Suppressor macrophage treated with lipopolysaccharide for 4 hours (primary cell): ENCODE results near the gene IFITM2.
"Not testable (repeated sequence)": the region's sequence is repeated elsewhere in the genome, so short reads cannot be mapped to it uniquely, and the experiment has no call there.

Experiments used
- DNase-seq: peaks from one replicate; pipeline ENCODE4 v3.0.0-alpha.2; 2020

IFITM2 gene

GRCh38 chr11:282171-282570, 25.4 kb upstream of the IFITM2 start:
- DNase-seq: no peak

- no peak for DNase-seq
Observed at GRCh38 chr11:282630-283360, 24.8 kb upstream of the IFITM2 start.

GRCh38 chr11:283405-284104, 24.1 kb upstream of the IFITM2 start:
- no peak for DNase-seq

GRCh38 chr11:284105-285020, 23.3 kb upstream of the IFITM2 start:
- DNase-seq: no peak

GRCh38 chr11:285021-285893, 22.4 kb upstream of the IFITM2 start:
- DNase-seq: no peak

GRCh38 chr11:285894-286220, 21.8 kb upstream of the IFITM2 start:
- no peak for DNase-seq

- DNase-seq: not testable (repeated sequence)
Observed at GRCh38 chr11:286977-287820, 20.4 kb upstream of the IFITM2 start.

GRCh38 chr11:287821-288477, 19.7 kb upstream of the IFITM2 start:
- DNase-seq: no peak

GRCh38 chr11:288478-289397, 18.9 kb upstream of the IFITM2 start, which contains the start of gene PGGHG:
Gene PGGHG (plus strand): TSS chr11:289126. CDS start chr11:289817, 691 bp downstream.
- DNase-seq: peak; percentile 65

- DNase-seq: no peak
Observed at GRCh38 chr11:289398-289711, 18.3 kb upstream of the IFITM2 start.

GRCh38 chr11:289712-290620, 17.6 kb upstream of the IFITM2 start:
- no peak for DNase-seq

- no peak for DNase-seq
Observed at GRCh38 chr11:290621-291231, 16.9 kb upstream of the IFITM2 start.

- no peak for DNase-seq
Observed at GRCh38 chr11:291281-292210, 16.1 kb upstream of the IFITM2 start.

GRCh38 chr11:292211-293121, 15.2 kb upstream of the IFITM2 start:
- DNase-seq: no peak

- DNase-seq: no peak
Observed at GRCh38 chr11:293271-293851, 14.3 kb upstream of the IFITM2 start.
